Measurements from ENCODE around the gene OTUD3. TPM values are rescaled to one million over a fixed set of nuclear protein-coding genes. Genes with fewer than 3 reads are reported as not detected.

Gene OTUD3
- total RNA-seq, 4 donors from 2014 or later = 1.9 to 5.0 (median 3.2) TPM

GRCh38 chr1:19920132-19920710 is 38.0 kb downstream of the OTUD3 start:
- 80 to 93% methylated on average over 3 to 6 of the region's 19 CpGs for WGBS, 2 donors
- H3K36me3 ChIP-seq = no peaks in the 10 kb centered on the region
- TF ChIP-seq POLR2A (IDR thresholded peaks at IDR 0.05) (no peak), CTCF (IDR thresholded peaks at IDR 0.05) (no peak)
- intact Hi-C loops (cut with DNase I) = no loop called here
- no peaks in the 10 kb centered on the region for H3K9me3 ChIP-seq
- H3K27ac ChIP-seq = no peak overlapping the region
- no peak for DNase-seq
- peaks cover 0 to 3% (median 0%) of the 10 kb centered on the region in 3 donors for H3K4me1 ChIP-seq
- H3K27me3 ChIP-seq = peaks cover 0 to 18% (median 0%) of the 10 kb centered on the region in 4 donors
- H3K4me3 ChIP-seq = no peak overlapping the region

GRCh38 chr1:19921310-19921709 is 39.1 kb downstream of the OTUD3 start:
- DNase-seq = no peak
- H3K4me1 ChIP-seq = peaks cover 0 to 9% (median 0%) of the 10 kb centered on the region in 3 donors
- no peaks in the 10 kb centered on the region for H3K36me3 ChIP-seq
- intact Hi-C loops (cut with DNase I) = no loop called here
- TF ChIP-seq POLR2A (IDR thresholded peaks at IDR 0.05) = no peak
- TF ChIP-seq CTCF (IDR thresholded peaks at IDR 0.05) = no peak
- H3K9me3 ChIP-seq = no peaks in the 10 kb centered on the region
- no peak overlapping the region for H3K4me3 ChIP-seq
- 29 to 90% methylated on average over 2 to 11 of the region's 13 CpGs for WGBS, 2 donors
- H3K27ac ChIP-seq = no peak overlapping the region
- peaks cover 0 to 18% (median 0%) of the 10 kb centered on the region in 4 donors for H3K27me3 ChIP-seq

- Histone ChIP-seq H3K27me3 (peaks cover 0 to 18% (median 0%) of the 10 kb centered on the region in 4 donors), H3K4me3 (no peak overlapping the region)
- intact Hi-C loops (cut with DNase I) = no loop called here
These were observed 40.0 kb downstream of the OTUD3 start for GRCh38 chr1:19922015-19922688.

GRCh38 chr1:19923137-19923952 is 41.1 kb downstream of the OTUD3 start, which contains the start of gene PLA2G2E:
Gene PLA2G2E, minus strand, starts transcription at chr1:19923617. Its CDS starts 58 bp downstream, at chr1:19923559.
- intact Hi-C loops (cut with DNase I) = no loop called here

More at GRCh38 chr1:19922015-19922688, 40.0 kb downstream of the OTUD3 start:
- Histone ChIP-seq H3K4me1 (peaks cover 0 to 9% (median 0%) of the 10 kb centered on the region in 3 donors), H3K9me3 (no peaks in the 10 kb centered on the region), H3K27ac (no peak overlapping the region), H3K36me3 (no peaks in the 10 kb centered on the region)
- 0% methylated on average over 1 of the region's 17 CpGs; no CpG with 5 or more reads in 1 of the 2 donors for WGBS, 2 donors
- DNase-seq = no peak
- TF ChIP-seq POLR2A (IDR thresholded peaks at IDR 0.05) (no peak), CTCF (IDR thresholded peaks at IDR 0.05) (no peak)

More at GRCh38 chr1:19923137-19923952, 41.1 kb downstream of the OTUD3 start, which contains the start of gene PLA2G2E:
- DNase-seq = no peak
- Histone ChIP-seq H3K27ac (no peak within 1 kb of the TSS), H3K9me3 (no peaks in the 10 kb centered on the region), H3K36me3 (no peaks in the 10 kb centered on the region), H3K27me3 (peaks cover 0 to 18% (median 0%) of the 10 kb centered on the region in 4 donors), H3K4me1 (peaks cover 0 to 9% (median 0%) of the 10 kb centered on the region in 3 donors), H3K4me3 (no peak within 1 kb of the TSS)
- WGBS, 2 donors = 59 to 61% methylated on average over 8 to 10 of the region's 14 CpGs
- TF ChIP-seq POLR2A (IDR thresholded peaks at IDR 0.05) (no peak), CTCF (IDR thresholded peaks at IDR 0.05) (no peak)

Measured in esophagus squamous epithelium (tissue), 5 donors.